PC-3 (cell line): Measurements from ENCODE around the gene ZNF574.

Source experiments
- EZH2 ChIP-seq: fragments of 300-600 bp; sonication (generic); IDR thresholded peaks from one replicate; pipeline ENCODE4 v1.6.1; 2017; ENCODE audit warnings: antibody characterized with exemption, mild to moderate bottlenecking, low read length; ENCODE audit not compliant: unreplicated experiment
- EZH2phosphoT487 ChIP-seq: fragments of 300-600 bp; sonication (generic); IDR thresholded peaks from 2 replicates; pipeline ENCODE4 v1.6.1; 2018; ENCODE audit warnings: mild to moderate bottlenecking, antibody characterized with exemption, low read length, borderline replicate concordance
- TF ChIP-seq, protein P1 (sequence below): fragments of 300-600 bp; sonication (generic); conservative IDR thresholded peaks from 2 replicates; pipeline ENCODE4 v1.5.1; 2017; ENCODE audit warnings: antibody characterized with exemption, low read depth, mild to moderate bottlenecking, low read length

DNA sequence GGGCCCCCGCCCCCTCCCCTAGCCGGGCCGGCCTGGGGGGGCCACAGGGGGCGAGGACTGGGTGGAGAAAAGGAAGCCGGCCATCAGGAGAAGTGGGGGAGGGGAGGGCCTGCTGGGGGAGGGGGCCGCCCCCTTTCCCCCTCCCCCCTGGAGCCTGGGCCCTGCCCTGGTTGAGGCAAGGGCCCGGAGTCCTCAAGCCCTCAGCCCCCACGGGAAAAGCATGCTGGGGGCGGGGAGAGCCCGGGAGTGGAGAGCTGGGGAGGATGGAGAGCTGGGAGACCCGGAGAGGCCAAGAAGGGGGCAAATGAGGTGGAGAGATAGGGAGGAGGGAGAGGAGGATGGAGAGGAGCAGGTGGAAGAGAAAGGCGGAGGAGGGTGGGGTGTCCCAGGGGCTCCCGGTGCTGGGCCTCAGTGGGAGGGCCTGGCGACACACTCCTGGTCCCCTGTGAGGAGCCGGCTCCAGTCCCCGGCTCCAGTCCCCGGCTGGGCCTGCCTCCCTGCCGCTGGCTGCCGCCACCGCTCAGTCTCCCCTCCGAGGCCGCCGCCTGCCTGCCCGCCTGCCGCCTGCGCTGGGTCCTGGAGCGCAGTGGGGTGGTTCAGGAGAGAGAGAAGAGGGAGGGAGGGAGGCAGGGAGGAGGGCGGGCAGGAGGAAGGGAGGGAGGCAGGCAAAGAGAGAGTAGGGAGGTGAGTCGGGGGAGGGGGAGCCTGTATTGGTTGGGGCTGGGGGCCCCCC is 6.2 kb upstream of the ZNF574 start, which contains the start of gene GRIK5:
- TF ChIP-seq, protein P1, sequence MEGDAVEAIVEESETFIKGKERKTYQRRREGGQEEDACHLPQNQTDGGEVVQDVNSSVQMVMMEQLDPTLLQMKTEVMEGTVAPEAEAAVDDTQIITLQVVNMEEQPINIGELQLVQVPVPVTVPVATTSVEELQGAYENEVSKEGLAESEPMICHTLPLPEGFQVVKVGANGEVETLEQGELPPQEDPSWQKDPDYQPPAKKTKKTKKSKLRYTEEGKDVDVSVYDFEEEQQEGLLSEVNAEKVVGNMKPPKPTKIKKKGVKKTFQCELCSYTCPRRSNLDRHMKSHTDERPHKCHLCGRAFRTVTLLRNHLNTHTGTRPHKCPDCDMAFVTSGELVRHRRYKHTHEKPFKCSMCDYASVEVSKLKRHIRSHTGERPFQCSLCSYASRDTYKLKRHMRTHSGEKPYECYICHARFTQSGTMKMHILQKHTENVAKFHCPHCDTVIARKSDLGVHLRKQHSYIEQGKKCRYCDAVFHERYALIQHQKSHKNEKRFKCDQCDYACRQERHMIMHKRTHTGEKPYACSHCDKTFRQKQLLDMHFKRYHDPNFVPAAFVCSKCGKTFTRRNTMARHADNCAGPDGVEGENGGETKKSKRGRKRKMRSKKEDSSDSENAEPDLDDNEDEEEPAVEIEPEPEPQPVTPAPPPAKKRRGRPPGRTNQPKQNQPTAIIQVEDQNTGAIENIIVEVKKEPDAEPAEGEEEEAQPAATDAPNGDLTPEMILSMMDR: no peak
- no peak for TF ChIP-seq EZH2
- no peak for TF ChIP-seq EZH2phosphoT487
